Lower lobe of right lung (tissue), 2 donors: ENCODE data around the gene FAM149A. TPM values are rescaled to one million over a fixed set of nuclear protein-coding genes. Genes with fewer than 3 reads are reported as not detected.
A peak's percentile ranks its signal among the peaks of the same experiment; 100 is the strongest.

Source experiments
- ATAC-seq, 2 donors: fragments of 200-7000 bp; cut with Tn5 transposase; one replicate each; pipeline ENCODE4 v1.9.1; 2020 to 2022; ENCODE audit warnings: mild to moderate bottlenecking in 2 of 2, moderate library complexity in 2 of 2
- DNase-seq: peaks from one replicate; pipeline ENCODE4 v3.0.0-alpha.2; 2020
- H3K27ac ChIP-seq: fragments of 200-600 bp; one replicate; pipeline ENCODE4 v1.8.0; 2022
- H3K27me3 ChIP-seq: fragments of 200-600 bp; one replicate; pipeline ENCODE4 v1.8.0; 2022; ENCODE audit warnings: low read depth
- H3K36me3 ChIP-seq: fragments of 200-600 bp; one replicate; pipeline ENCODE4 v1.8.0; 2022; ENCODE audit warnings: mild to moderate bottlenecking
- H3K4me1 ChIP-seq: fragments of 200-600 bp; one replicate; pipeline ENCODE4 v1.8.0; 2022
- H3K4me3 ChIP-seq: fragments of 200-600 bp; one replicate; pipeline ENCODE4 v1.8.0; 2022; ENCODE audit warnings: mild to moderate bottlenecking
- H3K9me3 ChIP-seq: fragments of 200-600 bp; one replicate; pipeline ENCODE4 v1.8.0; 2022
- CTCF ChIP-seq: fragments of 200-600 bp; IDR thresholded peaks from one replicate; pipeline ENCODE4 v1.8.0; 2022; ENCODE audit warnings: antibody characterized with exemption, mild to moderate bottlenecking
- intact Hi-C: fragments of 100-400 bp; cut with DNase I; formaldehyde crosslinking; loops from one replicate; pipeline ENCODE4 v1.11.0; 2022
- total RNA-seq: library from RNA; stranded (reverse); fragmentation: NEBNext Ultra II Directional; extraction: Animal tissue kit (Norgen Biotek cat#: 25700); gene quantifications from one replicate; pipeline ENCODE4 v1.2.1, GENCODE V29; 2021
- donor health status: DM: no; HTN: yes; CAD: no; lungs with severe emphysema.

The FAM149A gene
- total RNA-seq, 1 donor from 2014 or later, result 13.3 TPM

- no peaks in the 10 kb centered on the region for H3K27me3 ChIP-seq
- H3K36me3 ChIP-seq, result peaks cover 12% of the 10 kb centered on the region
- peak; percentile 61 for TF ChIP-seq CTCF
- DNase-seq (no peak), ATAC-seq (peak; percentile 86)
- H3K9me3 ChIP-seq, result no peaks in the 10 kb centered on the region
- H3K4me3 ChIP-seq, result no peak overlapping the region
- intact Hi-C loops, result no loop called here
- H3K4me1 ChIP-seq, result no peaks in the 10 kb centered on the region
- no peak overlapping the region for H3K27ac ChIP-seq
Measured at GRCh38 chr4:186201535-186202230, 97.2 kb downstream of the FAM149A start.

GRCh38 chr4:186202490-186203140 is 98.1 kb downstream of the FAM149A start:
- Histone ChIP-seq H3K36me3 (peaks cover 7% of the 10 kb centered on the region), H3K27me3 (no peaks in the 10 kb centered on the region), H3K4me1 (no peaks in the 10 kb centered on the region), H3K27ac (no peak overlapping the region), H3K9me3 (no peaks in the 10 kb centered on the region), H3K4me3 (no peak overlapping the region)
- intact Hi-C loops, result no loop called here
- DNase-seq (no peak), ATAC-seq (no peak)
- no peak for TF ChIP-seq CTCF

- no peak overlapping the region for H3K4me3 ChIP-seq
- DNase-seq (no peak), ATAC-seq (peak; percentile 29 to 40)
- peaks cover 5% of the 10 kb centered on the region for H3K36me3 ChIP-seq
- H3K4me1 ChIP-seq, result no peaks in the 10 kb centered on the region
- no peaks in the 10 kb centered on the region for H3K27me3 ChIP-seq
- no peaks in the 10 kb centered on the region for H3K9me3 ChIP-seq
- no peak for TF ChIP-seq CTCF
- intact Hi-C loops, result no loop called here
- H3K27ac ChIP-seq, result no peak overlapping the region
Measured at GRCh38 chr4:186203406-186203805, 98.9 kb downstream of the FAM149A start.

GRCh38 chr4:186204103-186204559 is 99.6 kb downstream of the FAM149A start:
- DNase-seq (no peak), ATAC-seq (peak; percentile 47 to 80)
- no peak overlapping the region for H3K4me3 ChIP-seq
- no peaks in the 10 kb centered on the region for H3K4me1 ChIP-seq
- TF ChIP-seq CTCF, result no peak
- H3K27me3 ChIP-seq, result no peaks in the 10 kb centered on the region
- H3K36me3 ChIP-seq, result peaks cover 6% of the 10 kb centered on the region
- H3K27ac ChIP-seq, result no peak overlapping the region
- intact Hi-C loops, result no loop called here
- no peaks in the 10 kb centered on the region for H3K9me3 ChIP-seq

GRCh38 chr4:186204686-186205085 is 100.2 kb downstream of the FAM149A start:
- H3K36me3 ChIP-seq, result peaks cover 10% of the 10 kb centered on the region
- H3K27ac ChIP-seq, result no peak overlapping the region
- ATAC-seq (no peak), DNase-seq (no peak)
- H3K27me3 ChIP-seq, result no peaks in the 10 kb centered on the region
- intact Hi-C loops, result no loop called here
- H3K4me1 ChIP-seq, result no peaks in the 10 kb centered on the region
- no peaks in the 10 kb centered on the region for H3K9me3 ChIP-seq
- H3K4me3 ChIP-seq, result no peak overlapping the region
- no peak for TF ChIP-seq CTCF
